CD4-positive, alpha-beta T cell (primary cell): ENCODE results near the gene LAMA1. TPM values are rescaled to one million over a fixed set of nuclear protein-coding genes. Genes with fewer than 3 reads are reported as not detected.

Experiments used
- ATAC-seq: fragments of 200-7000 bp; cut with Tn5 transposase; one replicate; pipeline ENCODE4 v1.10.0; 2022; ENCODE audit warnings: mild to moderate bottlenecking; ENCODE audit not compliant: poor library complexity
- CTCF ChIA-PET: fragments of 350-600 bp; sonication (Branson Sonifier 250); formaldehyde crosslinking; loops from one replicate; lab custom pipeline; 2021; ENCODE audit warnings: antibody characterized with exemption, inconsistent platforms; lab: Charles Lee
- POLR2A ChIA-PET: fragments of 350-600 bp; sonication (Branson Sonifier 250); formaldehyde crosslinking; loops from one replicate; lab custom pipeline; 2021; ENCODE audit warnings: antibody characterized with exemption, inconsistent platforms; lab: Charles Lee
- DNase-seq, 14 experiments: peaks; one replicate each; pipeline ENCODE4 v3.0.0-alpha.2; 2013 to 2020; ENCODE audit warnings: mixed read lengths in 2 of 14
- H3K27ac ChIP-seq, 2 donors: one replicate each; pipeline versions ENCODE4 v1.5.1 to v1.7.0; 2013; ENCODE audit warnings: low read length in 2 of 2, low read depth in 1 of 2, mild to moderate bottlenecking in 1 of 2
- H3K27me3 ChIP-seq, 2 experiments: 1 replicate in 1 of 2; 2 replicates in 1 of 2; pipeline versions ENCODE4 v1.6.1 to v1.7.0; 2013; ENCODE audit warnings: low read length in 2 of 2, control low read depth in 1 of 2, mild to moderate bottlenecking in 1 of 2, moderate library complexity in 1 of 2; ENCODE audit not compliant: insufficient read depth in 2 of 2, control insufficient read depth in 1 of 2
- H3K36me3 ChIP-seq: one replicate; pipeline ENCODE4 v1.6.1; 2013; ENCODE audit warnings: low read length, control low read depth; ENCODE audit not compliant: insufficient read depth
- H3K4me1 ChIP-seq: one replicate; pipeline ENCODE4 v1.6.1; 2013; ENCODE audit warnings: low read length, control low read depth; ENCODE audit not compliant: insufficient read depth
- H3K4me3 ChIP-seq: one replicate; pipeline ENCODE4 v1.5.1; 2013; ENCODE audit warnings: mild to moderate bottlenecking, low read length, moderate library complexity
- H3K9me3 ChIP-seq, 2 experiments: 1 replicate in 1 of 2; 2 replicates in 1 of 2; pipeline versions ENCODE4 v1.6.1 to v1.7.0; 2013; ENCODE audit warnings: low read length in 2 of 2, mild to moderate bottlenecking in 2 of 2, control low read depth in 1 of 2, moderate library complexity in 1 of 2; ENCODE audit not compliant: control insufficient read depth in 1 of 2, insufficient read depth in 1 of 2
- H3K27ac Mint-ChIP-seq: one replicate; pipeline ENCODE4 v1.8.0; 2020; ENCODE audit warnings: mixed read lengths
- H3K27me3 Mint-ChIP-seq: one replicate; pipeline ENCODE4 v1.8.0; 2021; ENCODE audit warnings: mixed read lengths
- H3K36me3 Mint-ChIP-seq: one replicate; pipeline ENCODE4 v1.8.0; 2021; ENCODE audit warnings: low read depth, mixed read lengths
- H3K4me1 Mint-ChIP-seq: one replicate; pipeline ENCODE4 v1.8.0; 2021; ENCODE audit warnings: low read depth, mixed read lengths
- H3K4me3 Mint-ChIP-seq: one replicate; pipeline ENCODE4 v1.8.0; 2020; ENCODE audit warnings: mild to moderate bottlenecking, mixed read lengths
- H3K9me3 Mint-ChIP-seq: one replicate; pipeline ENCODE4 v1.8.0; 2020; ENCODE audit warnings: mixed read lengths
- intact Hi-C, 2 experiments: fragments of 100-400 bp; cut with DNase I in 1 of 2; cut with micrococcal nuclease in 1 of 2; formaldehyde crosslinking; loops; one replicate each; pipeline versions ENCODE4 v1.15.1 to v1.9.0; 2023 to 2025; cut with DNase I, micrococcal nuclease
- total RNA-seq, 174 experiments: library from RNA in 2 of 174; stranded (reverse) in 2 of 174; gene quantifications; one replicate each; pipeline ENCODE4 v1.2.3 and lab custom pipeline; 2021 to 2026
- TF ChIP-seq, protein P1 (sequence below): fragments of 200-600 bp; IDR thresholded peaks from one replicate; pipeline ENCODE4 v1.8.0; 2022; ENCODE audit warnings: antibody characterized with exemption, mild to moderate bottlenecking

The LAMA1 gene
- total RNA-seq, 2 experiments from 2014 or later = not detected

DNA sequence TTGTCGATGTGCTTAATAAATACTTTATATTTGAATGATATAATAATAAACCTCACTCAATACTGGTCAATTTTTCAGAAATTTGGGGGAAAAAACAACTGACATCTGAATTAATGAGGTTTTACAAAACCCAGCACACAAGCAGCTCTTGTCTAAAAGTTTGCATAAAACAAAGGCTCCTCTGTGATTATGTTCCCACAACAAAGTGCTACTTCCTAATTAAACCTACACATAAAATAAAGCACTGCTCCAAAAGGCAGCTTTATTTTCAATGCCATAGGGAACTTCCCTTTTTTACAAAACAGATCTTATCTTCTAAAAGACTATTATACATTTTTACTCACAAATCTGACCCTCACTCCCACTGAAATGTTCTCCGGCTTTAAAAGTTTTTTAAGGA lies 47.1 kb downstream of the LAMA1 start:
- Mint-ChIP-seq H3K36me3 (no peaks in the 10 kb centered on the region), H3K4me3 (no peak overlapping the region), H3K4me1 (no peaks in the 10 kb centered on the region), H3K27me3 (no peaks in the 10 kb centered on the region), H3K27ac (no peak overlapping the region), H3K9me3 (no peaks in the 10 kb centered on the region)
- Histone ChIP-seq H3K36me3 (no peaks in the 10 kb centered on the region), H3K27me3 (no peaks in the 10 kb centered on the region), H3K9me3 (peaks cover 0 to 9% of the 10 kb centered on the region in 2 experiments), H3K4me3 (no peak overlapping the region), H3K4me1 (no peaks in the 10 kb centered on the region), H3K27ac (no peak overlapping the region)
- intact Hi-C loops = no loop called here
- TF ChIP-seq, protein P1, sequence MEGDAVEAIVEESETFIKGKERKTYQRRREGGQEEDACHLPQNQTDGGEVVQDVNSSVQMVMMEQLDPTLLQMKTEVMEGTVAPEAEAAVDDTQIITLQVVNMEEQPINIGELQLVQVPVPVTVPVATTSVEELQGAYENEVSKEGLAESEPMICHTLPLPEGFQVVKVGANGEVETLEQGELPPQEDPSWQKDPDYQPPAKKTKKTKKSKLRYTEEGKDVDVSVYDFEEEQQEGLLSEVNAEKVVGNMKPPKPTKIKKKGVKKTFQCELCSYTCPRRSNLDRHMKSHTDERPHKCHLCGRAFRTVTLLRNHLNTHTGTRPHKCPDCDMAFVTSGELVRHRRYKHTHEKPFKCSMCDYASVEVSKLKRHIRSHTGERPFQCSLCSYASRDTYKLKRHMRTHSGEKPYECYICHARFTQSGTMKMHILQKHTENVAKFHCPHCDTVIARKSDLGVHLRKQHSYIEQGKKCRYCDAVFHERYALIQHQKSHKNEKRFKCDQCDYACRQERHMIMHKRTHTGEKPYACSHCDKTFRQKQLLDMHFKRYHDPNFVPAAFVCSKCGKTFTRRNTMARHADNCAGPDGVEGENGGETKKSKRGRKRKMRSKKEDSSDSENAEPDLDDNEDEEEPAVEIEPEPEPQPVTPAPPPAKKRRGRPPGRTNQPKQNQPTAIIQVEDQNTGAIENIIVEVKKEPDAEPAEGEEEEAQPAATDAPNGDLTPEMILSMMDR = no peak
- no peak for ATAC-seq
- ChIA-PET CTCF (no interaction called here), POLR2A (no interaction called here)
- no peak for DNase-seq

DNA sequence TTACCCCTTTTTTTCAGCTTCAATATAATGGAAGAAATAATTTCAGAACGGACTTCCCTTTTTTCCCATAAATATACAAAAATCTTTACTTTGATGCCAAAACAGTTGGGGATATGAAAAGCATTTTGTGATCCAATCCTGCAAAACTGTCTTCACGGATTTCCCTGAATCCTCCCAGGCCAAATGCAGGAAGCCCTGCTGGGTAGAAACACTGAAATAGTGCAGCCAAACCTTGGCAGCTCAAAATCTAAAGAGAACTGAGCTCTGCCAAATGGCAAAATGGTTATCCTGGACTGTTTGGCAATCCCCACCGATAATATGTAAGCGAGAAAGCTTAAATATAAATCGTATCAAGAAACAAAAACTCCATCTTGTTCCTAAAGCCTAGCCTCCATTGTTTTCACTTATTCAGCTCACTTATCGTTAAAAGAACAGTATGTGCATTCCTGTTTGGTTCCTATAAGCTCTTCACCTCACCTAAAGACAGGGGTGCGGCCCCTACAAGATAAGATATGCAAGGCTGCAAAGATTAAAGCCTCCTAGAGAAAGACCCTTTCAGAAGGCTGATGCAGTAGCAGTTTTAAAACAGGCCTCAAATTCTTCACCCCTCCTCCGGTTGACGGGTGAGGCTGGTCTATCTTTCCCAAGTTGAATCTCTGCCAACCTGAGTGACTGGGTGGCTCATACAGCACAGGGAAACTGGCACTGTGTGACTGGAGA lies 48.6 kb downstream of the LAMA1 start:
- no peaks in the 10 kb centered on the region for H3K9me3 Mint-ChIP-seq
- CTCF ChIA-PET = no interaction called here
- peaks cover 0 to 9% of the 10 kb centered on the region in 2 experiments for H3K9me3 ChIP-seq
- H3K27ac ChIP-seq = no peak overlapping the region
- no peak for ATAC-seq
- no peak overlapping the region for H3K4me3 Mint-ChIP-seq
- no peaks in the 10 kb centered on the region for H3K4me1 Mint-ChIP-seq
- no peaks in the 10 kb centered on the region for H3K4me1 ChIP-seq
- no peaks in the 10 kb centered on the region for H3K36me3 ChIP-seq
- POLR2A ChIA-PET = no interaction called here
- H3K4me3 ChIP-seq = no peak overlapping the region
- H3K27me3 Mint-ChIP-seq = no peaks in the 10 kb centered on the region
- no peaks in the 10 kb centered on the region for H3K36me3 Mint-ChIP-seq
- intact Hi-C loops = no loop called here
- H3K27me3 ChIP-seq = no peaks in the 10 kb centered on the region
- no peak overlapping the region for H3K27ac Mint-ChIP-seq
- TF ChIP-seq, protein P1 = no peak
- DNase-seq = no peak

DNA sequence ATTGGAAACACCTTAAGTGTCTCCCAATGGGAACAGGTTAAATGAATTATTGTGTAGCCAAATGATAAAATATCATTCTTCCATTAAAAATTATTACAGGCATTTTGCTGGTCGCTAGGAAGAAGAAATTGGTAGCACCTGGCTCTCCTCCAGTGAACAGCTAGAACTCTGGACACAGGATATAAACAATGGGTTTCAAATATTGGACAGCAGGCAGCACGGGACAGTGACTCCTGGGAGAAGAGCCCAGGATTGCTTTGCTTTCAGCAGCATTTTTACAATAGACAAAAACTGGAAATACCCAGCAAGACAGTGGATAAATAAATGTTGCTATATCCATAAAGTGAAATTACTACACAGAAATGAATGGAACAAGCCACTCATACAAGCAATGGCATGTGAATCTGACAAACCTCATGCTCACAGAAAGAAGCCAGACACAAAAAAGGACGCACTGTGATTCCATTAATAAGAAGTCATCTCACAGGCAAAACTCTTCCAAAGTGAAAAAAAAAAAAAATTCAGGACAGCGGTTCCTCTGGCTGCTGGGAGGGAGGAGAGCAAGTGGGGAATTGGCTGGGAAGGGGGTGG lies 50.5 kb downstream of the LAMA1 start:
- POLR2A ChIA-PET = no interaction called here
- H3K9me3 Mint-ChIP-seq = no peaks in the 10 kb centered on the region

More for the DNA sequence above, 50.5 kb downstream of the LAMA1 start:
- no peaks in the 10 kb centered on the region for H3K36me3 ChIP-seq
- no peak overlapping the region for H3K27ac ChIP-seq
- no peaks in the 10 kb centered on the region for H3K36me3 Mint-ChIP-seq
- H3K4me1 ChIP-seq = no peaks in the 10 kb centered on the region
- H3K27me3 ChIP-seq = no peaks in the 10 kb centered on the region
- no peak overlapping the region for H3K4me3 Mint-ChIP-seq
- H3K4me1 Mint-ChIP-seq = no peaks in the 10 kb centered on the region
- peaks cover 0 to 9% of the 10 kb centered on the region in 2 experiments for H3K9me3 ChIP-seq
- intact Hi-C loops = no loop called here
- CTCF ChIA-PET = no interaction called here
- no peaks in the 10 kb centered on the region for H3K27me3 Mint-ChIP-seq
- ATAC-seq = no peak
- H3K4me3 ChIP-seq = no peak overlapping the region
- no peak for DNase-seq
- TF ChIP-seq, protein P1 = no peak
- H3K27ac Mint-ChIP-seq = no peak overlapping the region
